Smooth muscle cell of the umbilical artery (primary cell): Measurements from ENCODE around the gene OR4M1. TPM values are rescaled to one million over a fixed set of nuclear protein-coding genes. Genes with fewer than 3 reads are reported as not detected.

Source experiments
- total RNA-seq: library from RNA; depleted of rRNA; stranded (reverse); fragments of >200 nt; gene quantifications from 2 replicates; pipeline ENCODE4 v1.2.3, GENCODE V29; 2014

OR4M1 gene, protein sequence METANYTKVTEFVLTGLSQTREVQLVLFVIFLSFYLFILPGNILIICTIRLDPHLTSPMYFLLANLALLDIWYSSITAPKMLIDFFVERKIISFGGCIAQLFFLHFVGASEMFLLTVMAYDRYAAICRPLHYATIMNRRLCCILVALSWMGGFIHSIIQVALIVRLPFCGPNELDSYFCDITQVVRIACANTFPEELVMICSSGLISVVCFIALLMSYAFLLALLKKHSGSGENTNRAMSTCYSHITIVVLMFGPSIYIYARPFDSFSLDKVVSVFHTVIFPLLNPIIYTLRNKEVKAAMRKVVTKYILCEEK
- not detected in 2 replicates for total RNA-seq

DNA sequence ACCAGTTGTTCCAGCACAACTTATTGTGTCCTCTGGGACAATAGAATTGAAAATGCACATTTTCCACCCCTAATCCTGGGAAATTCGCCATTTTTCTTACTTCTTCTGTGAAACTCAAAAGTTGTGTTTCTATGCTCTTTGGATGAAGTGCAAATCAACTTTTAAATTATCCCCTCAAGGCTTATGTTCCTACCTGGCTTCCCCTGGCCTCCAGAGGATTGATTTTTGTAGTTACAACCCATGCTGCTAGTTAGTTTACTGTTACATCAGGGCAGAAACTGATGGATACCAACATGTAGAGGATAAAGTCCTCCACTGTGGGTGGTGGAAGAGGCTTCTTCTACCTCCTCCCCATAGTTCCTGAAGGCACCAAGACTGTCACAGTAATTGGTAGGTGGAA lies at the start of gene OR4M1:
TSS of gene OR4M1 (plus strand) at position 301 of the 400 bp plus-strand sequence. CDS start 6,819 bp downstream, outside the sequence.

DNA sequence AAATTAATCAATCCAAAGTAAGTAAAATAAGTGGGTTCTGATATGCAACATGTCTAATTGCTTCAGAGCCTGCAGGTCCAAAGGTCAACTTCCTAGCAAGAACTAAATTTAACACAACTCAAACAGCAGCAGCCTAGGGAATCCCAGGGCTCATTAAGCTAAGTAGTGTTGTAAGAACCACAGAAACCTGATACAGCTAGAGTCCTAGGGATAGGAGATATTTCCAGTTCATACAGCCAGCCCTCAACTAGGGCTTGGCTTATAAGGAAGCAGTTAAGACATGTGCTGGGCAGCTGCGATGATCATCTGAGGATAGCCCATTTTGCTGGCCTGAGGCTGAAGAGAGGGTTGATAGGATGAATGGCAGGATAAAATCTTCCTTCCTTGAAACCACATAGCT lies 30.0 kb upstream of the OR4M1 start, which contains the start of gene OR4Q3:
TSS of gene OR4Q3 (plus strand) at position 316 of the 400 bp plus-strand sequence.

DNA sequence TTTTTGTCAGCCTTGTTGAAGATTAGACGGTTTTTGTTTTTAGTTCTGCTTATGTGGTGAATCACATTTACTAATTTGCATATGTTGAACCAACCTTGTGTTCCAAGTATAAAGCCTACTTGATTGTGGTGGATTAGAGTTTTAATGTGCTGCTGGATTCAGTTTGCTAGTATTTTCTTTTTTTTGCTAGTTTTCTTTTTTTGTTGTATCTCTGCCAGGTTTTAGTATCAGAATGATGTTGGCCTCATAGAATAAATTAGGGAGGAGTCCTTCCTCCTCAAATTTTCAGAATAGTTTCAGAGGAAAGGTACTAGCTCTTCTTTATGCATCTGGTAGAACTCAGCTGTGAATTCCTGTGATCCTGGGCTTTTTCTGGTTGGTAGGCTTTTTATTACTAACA lies 30.2 kb downstream of the OR4M1 start, which contains the start of gene OR4N2:
TSS of gene OR4N2 (plus strand) at position 301 of the 400 bp plus-strand sequence. CDS start 23,679 bp downstream, outside the sequence.

Other genes with a start within 250 kb of the OR4M1 start
- not detected in 2 replicates for gene OR11H2, start 59.6 kb upstream of the OR4M1 start, total RNA-seq
- gene OR4Q3, start 29.9 kb upstream of the OR4M1 start, total RNA-seq = not detected in 2 replicates
- gene OR4N2, start 30.3 kb downstream of the OR4M1 start, total RNA-seq = not detected in 2 replicates
- gene OR4K2, start 101.6 kb downstream of the OR4M1 start, total RNA-seq = not detected in 2 replicates
- not detected in 2 replicates for gene OR4K5, start 147.1 kb downstream of the OR4M1 start, total RNA-seq
- not detected in 2 replicates for gene OR4K1, start 157.4 kb downstream of the OR4M1 start, total RNA-seq
- not detected in 2 replicates for gene OR4K15, start 202.1 kb downstream of the OR4M1 start, total RNA-seq
- not detected in 2 replicates for gene OR4Q2, start 228.7 kb downstream of the OR4M1 start, total RNA-seq
- not detected in 2 replicates for gene OR4K14, start 245.8 kb downstream of the OR4M1 start, total RNA-seq